Osteocyte (in vitro differentiated cells): ENCODE data around the gene PCGF1. TPM values are rescaled to one million over a fixed set of nuclear protein-coding genes. Genes with fewer than 3 reads are reported as not detected.
A peak's percentile ranks its signal among the peaks of the same experiment; 100 is the strongest.

ENCODE experiments used
- DNase-seq: peaks from one replicate; pipeline ENCODE4 v3.0.0; 2021; ENCODE audit warnings: mixed read lengths; ENCODE audit not compliant: unreplicated experiment; ENCODE audit errors: extremely low spot score
- H3K27ac Mint-ChIP-seq: one replicate; pipeline ENCODE4 v1.8.0; 2021; ENCODE audit warnings: mild to moderate bottlenecking, mixed read lengths; ENCODE audit not compliant: unreplicated experiment
- H3K27me3 Mint-ChIP-seq: one replicate; pipeline ENCODE4 v1.8.0; 2021; ENCODE audit warnings: mixed read lengths; ENCODE audit not compliant: unreplicated experiment
- H3K36me3 Mint-ChIP-seq: one replicate; pipeline ENCODE4 v1.8.0; 2021; ENCODE audit warnings: mixed read lengths; ENCODE audit not compliant: unreplicated experiment
- H3K4me1 Mint-ChIP-seq: one replicate; pipeline ENCODE4 v1.8.0; 2021; ENCODE audit warnings: mixed read lengths; ENCODE audit not compliant: unreplicated experiment
- H3K4me3 Mint-ChIP-seq: one replicate; pipeline ENCODE4 v1.8.0; 2021; ENCODE audit warnings: mild to moderate bottlenecking, moderate library complexity, mixed read lengths; ENCODE audit not compliant: unreplicated experiment
- H3K9me3 Mint-ChIP-seq: one replicate; pipeline ENCODE4 v1.8.0; 2021; ENCODE audit warnings: mixed read lengths; ENCODE audit not compliant: unreplicated experiment
- total RNA-seq: library from RNA; stranded (reverse); gene quantifications from 2 replicates; pipeline ENCODE4 v1.2.1, GENCODE V29; 2021
- TF ChIP-seq, protein P1 (sequence below): fragments of 200-600 bp; sonication (generic); IDR thresholded peaks from 2 replicates; pipeline ENCODE4 v1.5.0; 2021; ENCODE audit warnings: antibody characterized with exemption, mild to moderate bottlenecking, moderate library complexity

Gene PCGF1
- total RNA-seq, 1 donor from 2014 or later: 32.5 TPM

DNA sequence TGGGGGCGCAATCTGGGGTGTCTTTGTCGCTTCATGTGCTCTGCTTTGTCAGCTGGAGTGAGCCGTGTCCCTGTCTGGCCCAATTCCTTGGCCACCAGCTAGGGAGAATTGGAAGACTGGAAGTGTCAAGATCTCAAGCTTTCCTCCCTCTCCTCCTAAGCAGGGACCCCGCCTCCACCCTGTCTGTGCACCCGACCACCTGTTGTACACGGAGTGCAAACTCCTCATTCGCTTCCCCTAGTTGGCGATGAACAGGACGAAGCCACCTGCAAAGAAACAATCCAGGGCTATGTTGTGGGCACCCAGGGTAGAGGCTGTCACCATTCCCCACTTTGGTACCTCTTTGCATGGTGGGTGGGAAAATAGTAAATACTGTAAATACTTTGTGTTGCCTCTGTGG, 20.2 kb upstream of the PCGF1 start:
- H3K9me3 Mint-ChIP-seq: no peaks in the 10 kb centered on the region
- H3K27me3 Mint-ChIP-seq: peaks cover under 1% of the 10 kb centered on the region
- H3K27ac Mint-ChIP-seq: no peak overlapping the region
- DNase-seq: no peak
- TF ChIP-seq, protein P1, sequence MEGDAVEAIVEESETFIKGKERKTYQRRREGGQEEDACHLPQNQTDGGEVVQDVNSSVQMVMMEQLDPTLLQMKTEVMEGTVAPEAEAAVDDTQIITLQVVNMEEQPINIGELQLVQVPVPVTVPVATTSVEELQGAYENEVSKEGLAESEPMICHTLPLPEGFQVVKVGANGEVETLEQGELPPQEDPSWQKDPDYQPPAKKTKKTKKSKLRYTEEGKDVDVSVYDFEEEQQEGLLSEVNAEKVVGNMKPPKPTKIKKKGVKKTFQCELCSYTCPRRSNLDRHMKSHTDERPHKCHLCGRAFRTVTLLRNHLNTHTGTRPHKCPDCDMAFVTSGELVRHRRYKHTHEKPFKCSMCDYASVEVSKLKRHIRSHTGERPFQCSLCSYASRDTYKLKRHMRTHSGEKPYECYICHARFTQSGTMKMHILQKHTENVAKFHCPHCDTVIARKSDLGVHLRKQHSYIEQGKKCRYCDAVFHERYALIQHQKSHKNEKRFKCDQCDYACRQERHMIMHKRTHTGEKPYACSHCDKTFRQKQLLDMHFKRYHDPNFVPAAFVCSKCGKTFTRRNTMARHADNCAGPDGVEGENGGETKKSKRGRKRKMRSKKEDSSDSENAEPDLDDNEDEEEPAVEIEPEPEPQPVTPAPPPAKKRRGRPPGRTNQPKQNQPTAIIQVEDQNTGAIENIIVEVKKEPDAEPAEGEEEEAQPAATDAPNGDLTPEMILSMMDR: no peak
- H3K4me3 Mint-ChIP-seq: peak overlapping the region; percentile 95
- peaks cover 28% of the 10 kb centered on the region for H3K4me1 Mint-ChIP-seq
- H3K36me3 Mint-ChIP-seq: peaks cover 17% of the 10 kb centered on the region

DNA sequence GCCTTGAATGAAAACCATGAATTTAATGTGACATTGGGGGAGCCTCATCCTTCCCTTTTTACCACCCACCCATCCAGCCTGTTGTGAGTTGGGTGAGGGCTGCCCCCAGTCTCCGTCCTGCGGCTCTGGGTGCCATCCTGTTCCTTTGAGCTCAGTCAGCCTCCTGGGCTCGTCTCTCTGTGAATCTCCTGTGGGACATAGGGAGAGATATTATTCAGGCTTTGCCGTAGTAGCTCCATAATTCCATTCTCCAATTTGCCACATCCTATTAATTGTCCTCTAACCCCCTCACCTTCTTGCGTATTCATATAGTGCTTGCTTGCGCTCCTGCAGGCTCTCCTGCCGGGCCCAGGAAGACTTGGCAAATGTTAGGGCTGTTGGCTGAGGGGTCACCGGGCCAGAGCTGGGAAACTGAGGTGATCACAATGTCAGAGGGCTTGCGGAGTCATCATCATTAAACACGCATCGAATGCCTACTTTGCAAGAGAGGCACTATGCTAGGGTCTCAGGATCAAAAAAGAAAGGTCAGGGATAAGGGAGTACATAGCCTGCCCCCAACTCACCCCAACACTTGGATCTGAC, 19.2 kb upstream of the PCGF1 start:
- Mint-ChIP-seq H3K27me3 (peaks cover 10% of the 10 kb centered on the region), H3K36me3 (peaks cover 17% of the 10 kb centered on the region), H3K9me3 (no peaks in the 10 kb centered on the region), H3K4me1 (peaks cover 24% of the 10 kb centered on the region), H3K4me3 (no peak overlapping the region), H3K27ac (no peak overlapping the region)
- TF ChIP-seq, protein P1: no peak
- no peak for DNase-seq

DNA sequence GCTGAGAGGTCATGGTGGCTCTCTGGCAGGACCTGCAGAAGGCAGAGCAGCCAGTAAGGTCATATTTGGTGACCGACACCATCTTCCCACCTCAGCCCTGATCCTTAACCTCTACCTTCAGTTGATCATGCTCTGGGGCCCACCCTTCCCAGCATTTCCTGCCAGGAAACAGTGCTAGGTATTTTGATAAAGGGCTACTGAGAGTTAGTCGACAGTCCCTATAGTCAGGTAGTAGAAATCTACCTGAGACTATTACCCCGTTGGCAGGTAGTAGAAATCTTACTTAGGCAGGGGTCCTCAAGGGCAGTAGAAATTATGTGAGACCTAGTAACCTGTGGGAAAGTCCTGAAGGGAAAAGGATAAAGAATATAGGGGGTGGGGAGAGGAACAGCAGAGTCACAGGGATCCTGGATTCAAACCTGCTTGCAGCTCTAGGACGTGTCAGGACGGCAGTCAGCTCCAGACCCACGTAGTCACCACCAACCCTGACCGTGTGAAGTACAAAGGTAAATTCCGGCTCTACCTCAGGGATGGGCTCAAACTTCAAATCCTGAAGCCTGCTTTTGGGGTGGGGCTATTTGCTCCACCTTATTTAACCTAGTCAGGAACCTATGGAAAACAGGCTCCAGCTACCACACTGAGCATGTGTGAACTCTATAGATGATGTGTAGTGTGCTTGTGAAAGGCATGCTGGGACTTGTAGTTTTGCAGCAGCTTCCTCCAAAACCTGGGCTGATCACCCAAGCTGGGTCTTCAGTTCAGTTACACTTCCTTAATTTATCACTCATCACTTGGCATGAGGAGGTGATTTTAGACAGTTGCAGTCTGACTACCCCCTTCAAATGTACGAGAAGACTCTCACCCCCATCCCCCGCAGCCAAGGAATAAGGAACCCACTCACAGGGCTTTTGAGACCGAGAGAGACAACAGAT, 18.5 kb upstream of the PCGF1 start, which contains the start of gene DQX1:
DQX1 (minus strand) TSS at position 515 of the 932 bp plus-strand sequence; CDS start at position 13, 502 bp downstream.
- Mint-ChIP-seq H3K27ac (no peak within 1 kb of the TSS), H3K9me3 (no peaks in the 10 kb centered on the region), H3K4me3 (no peak within 1 kb of the TSS), H3K27me3 (peaks cover 14% of the 10 kb centered on the region), H3K4me1 (peaks cover 17% of the 10 kb centered on the region), H3K36me3 (peaks cover 17% of the 10 kb centered on the region)
- no peak for DNase-seq
- TF ChIP-seq, protein P1: no peak

GRCh38 chr2:74524955-74525716, 17.6 kb upstream of the PCGF1 start:
- Mint-ChIP-seq H3K9me3 (no peaks in the 10 kb centered on the region), H3K4me1 (peaks cover 12% of the 10 kb centered on the region), H3K27ac (no peak overlapping the region), H3K36me3 (peaks cover 17% of the 10 kb centered on the region), H3K27me3 (peaks cover 21% of the 10 kb centered on the region), H3K4me3 (no peak overlapping the region)
- no peak for DNase-seq
- TF ChIP-seq, protein P1: no peak
